Renal cortical epithelial cell (primary cell): ENCODE measurements around the gene BYSL. TPM values are rescaled to one million over a fixed set of nuclear protein-coding genes. Genes with fewer than 3 reads are reported as not detected.

Source experiments
- DNase-seq: peaks from one replicate; pipeline ENCODE4 v3.0.0-alpha.2; 2011; ENCODE audit warnings: low read depth
- total RNA-seq: library from RNA; depleted of rRNA; stranded (reverse); fragments of >200 nt; gene quantifications from 2 replicates; pipeline ENCODE4 v1.2.3, GENCODE V29; 2014

Gene BYSL
- total RNA-seq, 1 donor from 2014 or later = 31.4 TPM

GRCh38 chr6:41976794-41977484 lies 55.6 kb downstream of the BYSL start:
- DNase-seq = peak; percentile 68

Other genes starting within 250 kb of the BYSL start
- 5.2 and 14.7 TPM in 2 replicates for gene TFEB, start 185.9 kb upstream of the BYSL start, total RNA-seq
- gene PGC, start 174.1 kb upstream of the BYSL start, total RNA-seq = not detected in 2 replicates
- 0.35 and 2.0 TPM in 2 replicates for gene FRS3, start 141.6 kb upstream of the BYSL start, total RNA-seq
- 0.52 and 1.7 TPM in 2 replicates for gene PRICKLE4, start 140.7 kb upstream of the BYSL start, total RNA-seq
- gene TOMM6, start 133.8 kb upstream of the BYSL start, total RNA-seq = 60.7 and 96.6 TPM in 2 replicates
- gene USP49, start 26.1 kb upstream of the BYSL start, total RNA-seq = 0.87 and 6.3 TPM in 2 replicates
- gene MED20, start 360 bp upstream of the BYSL start, total RNA-seq = 39.2 and 42.5 TPM in 2 replicates
- 54.9 and 113 TPM in 2 replicates for gene CCND3, start 20.3 kb downstream of the BYSL start, total RNA-seq
- 18.1 and 20.3 TPM in 2 replicates for gene TAF8, start 129.0 kb downstream of the BYSL start, total RNA-seq
- 6.9 and 16.3 TPM in 2 replicates for gene C6orf132, start 221.1 kb downstream of the BYSL start, total RNA-seq